K562 (cell line): ENCODE data around the gene IRS1. TPM values are rescaled to one million over a fixed set of nuclear protein-coding genes. Genes with fewer than 3 reads are reported as not detected.

Experiments
- ARHGAP35 ChIP-seq: fragments of 450-650 bp; IDR thresholded peaks from 2 replicates; pipeline ENCODE4 v1.6.1; 2018; ENCODE audit not compliant: partially characterized antibody
- CBX8 ChIP-seq: fragments of 200-600 bp; sonication (generic); IDR thresholded peaks from 2 replicates; pipeline ENCODE4 v1.6.1; 2012; ENCODE audit warnings: borderline replicate concordance, mixed run types, low read depth, mild to moderate bottlenecking, moderate library complexity, mixed read lengths, low read length, control low read depth, inconsistent platforms; ENCODE audit not compliant: poor library complexity, severe bottlenecking; ENCODE audit errors: extremely low read depth
- FOXK1 ChIP-seq: sonication (generic); formaldehyde crosslinking; IDR thresholded peaks from 2 replicates; pipeline ENCODE4 v1.8.0; 2022; ENCODE audit warnings: missing genetic modification reagents, mild to moderate bottlenecking, borderline replicate concordance
- GABPB2 ChIP-seq: fragments of 250-450 bp; sonication (Bioruptor Pico); conservative IDR thresholded peaks from 2 replicates; pipeline ENCODE4 v1.5.1; 2021; ENCODE audit warnings: mild to moderate bottlenecking
- HNRNPLL ChIP-seq: fragments of 200-400 bp; formaldehyde crosslinking; IDR thresholded peaks from 2 replicates; pipeline ENCODE4 v1.6.1; 2017; ENCODE audit warnings: low read length, low read depth, mild to moderate bottlenecking; ENCODE audit not compliant: poor library complexity, severe bottlenecking
- MAFG ChIP-seq: fragments of 450-650 bp; conservative IDR thresholded peaks from 2 replicates; pipeline ENCODE4 v1.6.1; 2016; ENCODE audit warnings: missing genetic modification characterization, missing compliant biosample characterization
- MYNN ChIP-seq, 2 experiments: sonication (generic); formaldehyde crosslinking in 1 of 2; IDR thresholded peaks; 2 replicates each; pipeline versions ENCODE4 v1.5.0 to v1.6.1; 2016 to 2020; ENCODE audit warnings: antibody characterized with exemption in 1 of 2, missing genetic modification reagents in 1 of 2
- NCOA2 ChIP-seq, 2 experiments: fragments of 450-650 bp; IDR thresholded peaks; 2 replicates each; pipeline ENCODE4 v1.6.1; 2018; ENCODE audit warnings: mild to moderate bottlenecking in 2 of 2, moderate library complexity in 1 of 2; ENCODE audit not compliant: partially characterized antibody in 2 of 2
- NONO ChIP-seq, 2 experiments: fragments of 200-400 bp in 1 of 2; fragments of 450-650 bp in 1 of 2; formaldehyde crosslinking in 1 of 2; IDR thresholded peaks; 2 replicates each; pipeline ENCODE4 v1.6.1; 2017; ENCODE audit warnings: low read depth in 2 of 2, mild to moderate bottlenecking in 2 of 2, moderate library complexity in 2 of 2, low read length in 1 of 2
- PRPF4 ChIP-seq: fragments of 200-400 bp; formaldehyde crosslinking; IDR thresholded peaks from one replicate; pipeline ENCODE4 v1.6.1; 2017; ENCODE audit warnings: low read length, low read depth, mild to moderate bottlenecking; ENCODE audit not compliant: insufficient read depth, poor library complexity, severe bottlenecking
- PYGO2 ChIP-seq: fragments of 450-650 bp; IDR thresholded peaks from 2 replicates; pipeline ENCODE4 v1.6.1; 2016; ENCODE audit warnings: mild to moderate bottlenecking, missing genetic modification characterization, moderate library complexity, missing compliant biosample characterization
- SRSF7 ChIP-seq: fragments of 200-400 bp; formaldehyde crosslinking; optimal IDR thresholded peaks from 2 replicates; pipeline ENCODE3; 2017; ENCODE audit warnings: mild to moderate bottlenecking, low read depth, low read length
- TBL1XR1 ChIP-seq, 2 experiments: IDR thresholded peaks; 2 replicates each; pipeline ENCODE4 v1.6.1; 2012; ENCODE audit warnings: improper control_type of control experiment in 2 of 2, low read length in 2 of 2, mild to moderate bottlenecking in 1 of 2
- ZBTB17 ChIP-seq: fragments of 450-650 bp; formaldehyde crosslinking; IDR thresholded peaks from 2 replicates; pipeline ENCODE4 v1.4.0; 2020; ENCODE audit warnings: mild to moderate bottlenecking
- ZEB2 ChIP-seq: fragments of 450-650 bp; IDR thresholded peaks from 2 replicates; pipeline ENCODE4 v1.6.1; 2016
- ZNF696 ChIP-seq: fragments of 250-450 bp; sonication (Bioruptor Pico); conservative IDR thresholded peaks from 2 replicates; pipeline ENCODE4 v1.4.0; 2020; ENCODE audit warnings: mild to moderate bottlenecking, moderate library complexity
- ZNF75A ChIP-seq: fragments of 450-650 bp; formaldehyde crosslinking; IDR thresholded peaks from 2 replicates; pipeline ENCODE4 v1.4.0; 2020; ENCODE audit warnings: mild to moderate bottlenecking
- ZNF766 ChIP-seq: fragments of 200-800 bp; sonication (Bioruptor generic); conservative IDR thresholded peaks from 2 replicates; pipeline ENCODE4 v1.6.1; 2016; ENCODE audit warnings: missing genetic modification characterization, missing compliant biosample characterization
- polyA plus RNA-seq, 8 experiments: library from polyadenylated mRNA; depleted of rRNA in 4 of 8; stranded (reverse) in 5 of 8; unstranded in 3 of 8; fragments of >200 nt; fragmentation: Nextera tagmentation in 2 of 8; fragmentation: Illumina TruSeq in 1 of 8; extraction: Ambion mirVana in 2 of 8; extraction: Trizol in 1 of 8; gene quantifications; 2 replicates each; pipeline versions ENCODE4 v1.2.1 to v1.2.3, GENCODE V29; 2011 to 2014; ENCODE audit warnings: inconsistent platforms in 1 of 8, missing spikeins in 1 of 8
- total RNA-seq, 7 experiments: library from RNA; depleted of rRNA in 6 of 7; stranded (reverse); fragments of >200 nt in 6 of 7; fragmentation: Illumina TruSeq in 2 of 7; extraction: Trizol in 2 of 7; gene quantifications; 2 replicates each; pipeline versions ENCODE4 v1.2.1 to v1.2.3, GENCODE V29; 2011 to 2021; ENCODE audit warnings: low replicate concordance in 1 of 7
- TF ChIP-seq, protein P1 (sequence below): sonication (generic); formaldehyde crosslinking; IDR thresholded peaks from 2 replicates; pipeline ENCODE4 v1.9.0; 2022; ENCODE audit warnings: mild to moderate bottlenecking, missing genetic modification reagents
- TF ChIP-seq, protein P2 (sequence below): sonication (generic); formaldehyde crosslinking; IDR thresholded peaks from 2 replicates; pipeline ENCODE4 v1.8.1; 2023; ENCODE audit warnings: missing genetic modification reagents, mild to moderate bottlenecking, borderline replicate concordance
- TF ChIP-seq, protein P3 (sequence below): fragments of 450-650 bp; IDR thresholded peaks from 2 replicates; pipeline ENCODE4 v1.7.0; 2016; ENCODE audit warnings: borderline replicate concordance

The IRS1 gene
- total and polyA plus RNA-seq, 9 of the 15 experiments (the other 6 are each of a cell fraction or from before 2014, with no cell fraction given), result under 0.01 to 0.31 (median 0.08) TPM; not detected in 1

DNA sequence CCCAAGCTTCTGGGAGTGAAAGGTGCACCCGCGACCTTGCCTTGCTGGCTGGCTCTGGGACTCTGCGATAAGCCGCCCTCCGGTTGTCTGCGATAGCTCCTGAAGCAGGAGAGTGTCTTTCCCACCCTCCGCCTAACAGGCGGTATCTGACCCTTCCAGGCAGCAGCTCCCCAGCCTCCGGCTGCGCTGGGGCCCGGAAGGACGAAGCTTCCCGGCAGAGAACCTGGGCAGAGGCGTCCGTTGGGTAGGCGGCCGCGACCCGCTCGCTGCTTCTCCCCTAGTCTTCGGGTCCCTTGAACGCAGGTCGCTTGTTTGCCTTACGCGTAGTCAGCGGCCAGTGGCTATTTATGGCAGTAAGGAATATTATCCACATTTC is 35.8 kb upstream of the IRS1 start (continued):
- TF ChIP-seq NONO (IDR thresholded peaks at IDR 0.05; ENCODE audit: low read depth in 2 of 2, low read length in 1 of 2) (no peak), ZNF696 (CRISPR knock-in tag) (no peak), GABPB2 (CRISPR knock-in tag) (no peak), TBL1XR1 (IDR thresholded peaks at IDR 0.05; ENCODE audit: low read length in 2 of 2) (peak in 1 of 2 experiments; percentile 69; a peak in 1 of 4 replicates), ZNF766 (CRISPR knock-in tag) (peak; percentile 40; the same call in 1 of the 2 replicates), ARHGAP35 (no peak), PYGO2 (tag) (no peak), CBX8 (no peak), ZBTB17 (CRISPR knock-in tag) (no peak; the same call in 1 of the 2 replicates), MYNN (IDR thresholded peaks at IDR 0.05) (no peak), MYNN (CRISPR knock-in tag; IDR thresholded peaks at IDR 0.05) (no peak), PRPF4 (no peak), NCOA2 (IDR thresholded peaks at IDR 0.05; ENCODE audit: partially characterized antibody in 2 of 2) (no peak), MAFG (tag) (no peak), ZNF75A (CRISPR knock-in tag) (no peak), ZEB2 (no peak), HNRNPLL (no peak), SRSF7 (no peak), FOXK1 (CRISPR knock-in tag) (no peak)
- TF ChIP-seq, protein P1, sequence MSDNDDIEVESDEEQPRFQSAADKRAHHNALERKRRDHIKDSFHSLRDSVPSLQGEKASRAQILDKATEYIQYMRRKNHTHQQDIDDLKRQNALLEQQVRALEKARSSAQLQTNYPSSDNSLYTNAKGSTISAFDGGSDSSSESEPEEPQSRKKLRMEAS (CRISPR knock-in tag), result no peak
- TF ChIP-seq, protein P2, sequence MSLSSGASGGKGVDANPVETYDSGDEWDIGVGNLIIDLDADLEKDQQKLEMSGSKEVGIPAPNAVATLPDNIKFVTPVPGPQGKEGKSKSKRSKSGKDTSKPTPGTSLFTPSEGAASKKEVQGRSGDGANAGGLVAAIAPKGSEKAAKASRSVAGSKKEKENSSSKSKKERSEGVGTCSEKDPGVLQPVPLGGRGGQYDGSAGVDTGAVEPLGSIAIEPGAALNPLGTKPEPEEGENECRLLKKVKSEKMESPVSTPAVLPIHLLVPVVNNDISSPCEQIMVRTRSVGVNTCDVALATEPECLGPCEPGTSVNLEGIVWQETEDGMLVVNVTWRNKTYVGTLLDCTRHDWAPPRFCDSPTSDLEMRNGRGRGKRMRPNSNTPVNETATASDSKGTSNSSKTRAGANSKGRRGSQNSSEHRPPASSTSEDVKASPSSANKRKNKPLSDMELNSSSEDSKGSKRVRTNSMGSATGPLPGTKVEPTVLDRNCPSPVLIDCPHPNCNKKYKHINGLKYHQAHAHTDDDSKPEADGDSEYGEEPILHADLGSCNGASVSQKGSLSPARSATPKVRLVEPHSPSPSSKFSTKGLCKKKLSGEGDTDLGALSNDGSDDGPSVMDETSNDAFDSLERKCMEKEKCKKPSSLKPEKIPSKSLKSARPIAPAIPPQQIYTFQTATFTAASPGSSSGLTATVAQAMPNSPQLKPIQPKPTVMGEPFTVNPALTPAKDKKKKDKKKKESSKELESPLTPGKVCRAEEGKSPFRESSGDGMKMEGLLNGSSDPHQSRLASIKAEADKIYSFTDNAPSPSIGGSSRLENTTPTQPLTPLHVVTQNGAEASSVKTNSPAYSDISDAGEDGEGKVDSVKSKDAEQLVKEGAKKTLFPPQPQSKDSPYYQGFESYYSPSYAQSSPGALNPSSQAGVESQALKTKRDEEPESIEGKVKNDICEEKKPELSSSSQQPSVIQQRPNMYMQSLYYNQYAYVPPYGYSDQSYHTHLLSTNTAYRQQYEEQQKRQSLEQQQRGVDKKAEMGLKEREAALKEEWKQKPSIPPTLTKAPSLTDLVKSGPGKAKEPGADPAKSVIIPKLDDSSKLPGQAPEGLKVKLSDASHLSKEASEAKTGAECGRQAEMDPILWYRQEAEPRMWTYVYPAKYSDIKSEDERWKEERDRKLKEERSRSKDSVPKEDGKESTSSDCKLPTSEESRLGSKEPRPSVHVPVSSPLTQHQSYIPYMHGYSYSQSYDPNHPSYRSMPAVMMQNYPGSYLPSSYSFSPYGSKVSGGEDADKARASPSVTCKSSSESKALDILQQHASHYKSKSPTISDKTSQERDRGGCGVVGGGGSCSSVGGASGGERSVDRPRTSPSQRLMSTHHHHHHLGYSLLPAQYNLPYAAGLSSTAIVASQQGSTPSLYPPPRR, result no peak
- TF ChIP-seq, protein P3, sequence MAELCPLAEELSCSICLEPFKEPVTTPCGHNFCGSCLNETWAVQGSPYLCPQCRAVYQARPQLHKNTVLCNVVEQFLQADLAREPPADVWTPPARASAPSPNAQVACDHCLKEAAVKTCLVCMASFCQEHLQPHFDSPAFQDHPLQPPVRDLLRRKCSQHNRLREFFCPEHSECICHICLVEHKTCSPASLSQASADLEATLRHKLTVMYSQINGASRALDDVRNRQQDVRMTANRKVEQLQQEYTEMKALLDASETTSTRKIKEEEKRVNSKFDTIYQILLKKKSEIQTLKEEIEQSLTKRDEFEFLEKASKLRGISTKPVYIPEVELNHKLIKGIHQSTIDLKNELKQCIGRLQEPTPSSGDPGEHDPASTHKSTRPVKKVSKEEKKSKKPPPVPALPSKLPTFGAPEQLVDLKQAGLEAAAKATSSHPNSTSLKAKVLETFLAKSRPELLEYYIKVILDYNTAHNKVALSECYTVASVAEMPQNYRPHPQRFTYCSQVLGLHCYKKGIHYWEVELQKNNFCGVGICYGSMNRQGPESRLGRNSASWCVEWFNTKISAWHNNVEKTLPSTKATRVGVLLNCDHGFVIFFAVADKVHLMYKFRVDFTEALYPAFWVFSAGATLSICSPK, result no peak
